Stimulated activated CD4-positive, alpha-beta T cell treated with anti-CD3 and anti-CD28 coated beads, Interleukin-15, amount 100 ng/mL, for 48 hours (primary cell): Measurements from ENCODE around the gene WDR45B.
"Not testable (repeated sequence)": the region's sequence is repeated elsewhere in the genome, so short reads cannot be mapped to it uniquely, and the experiment has no call there.

Experiments
- DNase-seq, 2 donors: peaks; one replicate each; pipeline ENCODE4 v3.0.0-alpha.2; 2020; ENCODE audit warnings: low read depth in 2 of 2

Gene WDR45B

DNA sequence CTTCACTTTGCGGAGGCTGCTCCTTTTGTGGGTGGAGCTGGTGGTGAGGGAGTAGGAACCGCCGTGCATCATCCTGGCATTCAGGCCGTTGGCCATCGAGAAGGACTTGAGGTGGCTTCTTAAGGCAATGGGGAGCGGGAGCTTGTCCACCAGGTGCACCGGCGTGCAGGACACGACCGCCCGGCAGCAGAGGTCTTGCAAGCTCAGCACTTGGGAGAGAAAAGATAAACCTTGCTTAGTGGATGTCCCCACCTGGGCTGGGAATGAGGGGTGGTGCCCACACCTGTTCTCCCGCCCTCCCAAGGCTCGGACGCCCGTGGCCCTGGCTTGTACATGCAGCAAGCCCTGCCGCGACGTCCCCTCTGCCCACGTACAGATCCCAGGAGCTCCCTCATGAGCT lies 9.7 kb upstream of the WDR45B start:
- no peak for DNase-seq

DNA sequence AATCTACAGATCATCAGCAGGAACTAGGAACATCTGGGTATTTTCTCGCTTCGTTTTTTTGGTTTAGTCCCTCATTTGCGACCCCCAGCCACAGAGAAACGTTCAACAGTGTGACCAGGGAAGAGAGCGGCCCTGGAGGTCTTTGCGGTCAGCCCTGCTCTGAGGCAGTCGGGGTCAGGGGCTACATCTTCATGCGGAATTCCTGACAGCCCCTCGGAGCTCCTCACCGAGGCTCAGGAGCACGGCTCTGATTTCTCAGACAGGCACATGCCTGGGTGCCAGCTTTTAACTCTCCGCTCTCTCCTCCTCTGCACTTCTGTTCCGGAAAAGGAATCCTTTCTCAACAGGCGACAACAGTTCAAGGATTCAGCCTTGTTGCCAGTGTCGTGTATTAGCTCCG lies 8.0 kb upstream of the WDR45B start:
- no peak for DNase-seq

DNA sequence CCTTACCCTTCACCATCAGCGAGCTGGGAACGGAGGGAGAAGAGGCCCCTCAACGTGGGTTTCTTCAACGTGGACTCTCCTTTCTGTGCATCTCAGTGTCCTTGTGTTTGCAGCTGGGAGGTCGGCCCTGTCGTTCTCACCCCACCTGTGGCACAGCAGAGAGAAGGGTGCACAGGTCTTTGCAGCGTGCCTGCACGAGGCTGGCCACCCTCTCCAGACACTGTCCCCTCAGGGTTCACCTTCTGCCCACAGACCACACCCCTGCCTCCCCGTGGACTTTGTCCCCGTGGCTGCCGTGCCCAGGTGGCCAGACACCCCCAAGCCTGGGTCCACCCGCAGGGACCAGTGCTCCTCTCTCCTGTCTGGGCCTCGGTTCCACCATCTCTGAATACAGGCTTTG lies 7.3 kb upstream of the WDR45B start:
- no peak for DNase-seq

DNA sequence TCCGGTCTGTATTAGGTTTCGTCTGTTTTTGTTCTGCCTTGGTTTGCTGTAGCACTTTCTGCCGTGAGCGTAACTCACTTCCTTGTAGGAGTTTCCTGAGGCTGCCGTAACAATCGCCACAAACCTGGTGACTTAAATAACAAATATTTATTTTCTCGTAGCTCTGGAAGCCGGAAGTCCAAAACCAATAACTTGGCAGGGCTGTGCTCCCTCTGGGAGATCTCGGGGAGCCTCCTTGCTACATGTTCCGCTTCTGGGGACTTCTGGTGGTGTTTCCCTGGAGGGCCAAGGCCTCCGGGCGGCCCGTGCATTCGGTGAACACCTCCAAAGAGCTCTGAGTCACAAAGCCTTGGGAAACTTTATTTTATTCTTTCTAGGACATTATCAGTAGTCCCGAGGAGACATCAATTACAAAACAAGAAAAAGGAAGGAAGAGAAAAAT lies 6.8 kb upstream of the WDR45B start:
- no peak for DNase-seq

DNA sequence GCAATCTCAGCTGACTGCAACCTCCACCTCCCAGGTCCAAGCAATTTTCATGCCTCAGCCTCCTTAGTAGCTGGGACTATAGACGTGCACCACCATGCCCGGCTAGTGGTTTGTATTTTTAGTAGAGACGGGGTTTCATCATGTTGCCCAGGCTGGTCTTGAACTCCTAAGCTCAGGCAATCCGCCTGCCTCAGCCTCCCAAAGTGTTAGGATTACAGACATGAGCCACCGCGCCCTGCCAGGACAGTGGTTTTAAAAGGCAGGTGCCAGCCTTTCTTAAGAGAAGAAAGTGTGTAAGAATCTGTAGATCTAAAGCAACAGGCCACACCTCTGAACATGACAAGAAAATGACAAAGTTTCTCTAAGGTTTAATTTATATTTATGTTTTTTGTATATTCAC lies 6.4 kb upstream of the WDR45B start:
- not testable (repeated sequence) for DNase-seq

DNA sequence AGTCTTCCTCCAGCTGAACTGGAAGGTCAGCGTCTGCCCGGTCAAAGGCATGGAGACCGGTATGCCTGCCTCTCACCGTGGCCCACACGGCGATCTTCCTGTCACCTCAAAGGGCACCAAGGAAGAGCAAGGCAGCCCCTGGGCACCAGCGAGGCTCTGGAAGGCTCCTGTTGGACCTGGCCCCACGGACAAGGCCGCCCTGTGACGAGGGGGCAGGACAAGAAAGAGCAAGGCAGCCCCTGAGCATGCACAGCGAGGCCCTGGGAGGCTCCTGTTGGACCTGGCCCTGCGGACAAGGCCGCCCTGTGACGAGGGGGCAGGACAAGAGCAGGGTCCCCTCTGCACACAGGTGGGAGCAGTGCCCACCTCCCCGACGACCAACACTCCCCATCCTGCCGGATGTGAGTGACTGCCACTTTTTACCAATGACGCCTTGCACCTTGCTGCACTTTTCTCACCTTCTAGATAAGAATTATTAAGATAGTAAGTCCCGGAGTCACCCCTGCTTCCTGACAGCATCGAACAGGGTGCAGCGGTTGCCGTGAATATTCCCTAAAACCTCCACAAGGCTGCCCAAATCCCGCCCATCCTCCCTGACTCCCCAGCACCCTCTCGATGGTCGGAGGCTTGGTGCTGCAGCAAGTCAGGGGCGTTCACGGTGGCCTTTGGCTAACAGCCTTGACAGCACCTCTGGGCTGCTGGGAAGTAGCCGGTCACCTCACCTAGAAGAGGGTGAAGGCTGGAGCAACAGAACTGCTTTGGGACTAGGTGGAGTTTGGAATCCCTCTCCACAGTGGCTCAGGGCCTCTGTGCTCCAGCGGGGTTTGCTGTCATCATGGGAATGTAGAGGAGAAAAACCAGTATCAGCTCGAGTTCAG lies 5.6 kb upstream of the WDR45B start:
- no peak for DNase-seq

DNA sequence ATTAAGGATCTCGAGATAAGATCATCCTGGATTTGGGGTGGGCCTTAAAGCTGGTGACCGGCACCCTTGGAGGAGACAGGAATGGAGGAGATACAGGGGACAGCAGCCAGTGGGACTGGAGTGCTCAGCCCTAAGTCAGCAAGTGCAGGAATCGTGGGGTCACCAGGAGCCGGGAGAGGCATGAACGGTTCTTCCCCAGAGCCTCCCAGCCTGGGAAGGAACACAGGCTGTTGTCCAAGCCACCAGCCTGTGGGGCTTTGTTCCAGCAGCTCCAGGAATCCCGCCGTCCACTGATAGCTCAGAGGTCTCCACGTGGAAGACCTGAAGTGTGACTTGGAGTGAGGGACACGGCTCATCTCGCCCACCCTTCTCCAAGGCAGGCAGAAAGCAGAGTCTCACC lies 2.5 kb upstream of the WDR45B start:
- DNase-seq = no peak

DNA sequence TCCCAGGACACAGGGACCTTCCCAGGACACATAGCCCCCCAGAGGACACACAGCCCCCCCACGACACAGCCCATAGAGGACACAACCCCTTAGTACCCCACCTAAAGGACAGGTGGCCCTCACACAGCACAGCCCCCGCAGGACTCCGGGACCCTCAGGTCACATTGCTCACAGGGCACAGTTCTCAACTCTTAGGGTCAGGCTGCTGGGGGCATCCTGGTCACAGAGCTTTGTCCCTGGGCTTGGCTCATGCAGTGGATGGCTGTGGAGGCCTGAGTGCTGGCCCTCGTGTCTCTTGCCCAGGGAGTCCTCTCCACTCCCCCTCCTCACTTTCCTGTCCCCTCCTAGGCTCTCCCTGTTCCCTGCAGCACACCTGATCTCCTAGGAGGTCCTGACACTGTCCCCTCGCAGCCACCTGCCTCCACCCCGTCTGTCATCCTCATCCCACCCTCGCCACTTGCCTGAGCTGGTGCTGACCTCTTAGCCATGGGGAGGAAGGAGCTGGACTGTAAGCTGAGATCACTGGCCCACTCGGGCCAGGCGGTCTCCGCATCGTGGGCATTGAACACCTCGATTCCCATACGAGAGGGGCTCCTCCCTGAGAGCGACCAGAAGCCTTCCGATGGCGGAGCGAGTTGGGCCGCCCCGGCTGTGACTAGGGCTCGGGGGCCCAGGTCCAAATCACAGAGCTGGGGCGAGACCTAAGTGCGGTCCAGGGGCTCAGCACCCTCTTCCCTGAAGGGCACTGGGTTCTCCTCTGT lies 1.4 kb upstream of the WDR45B start:
- DNase-seq = no peak

DNA sequence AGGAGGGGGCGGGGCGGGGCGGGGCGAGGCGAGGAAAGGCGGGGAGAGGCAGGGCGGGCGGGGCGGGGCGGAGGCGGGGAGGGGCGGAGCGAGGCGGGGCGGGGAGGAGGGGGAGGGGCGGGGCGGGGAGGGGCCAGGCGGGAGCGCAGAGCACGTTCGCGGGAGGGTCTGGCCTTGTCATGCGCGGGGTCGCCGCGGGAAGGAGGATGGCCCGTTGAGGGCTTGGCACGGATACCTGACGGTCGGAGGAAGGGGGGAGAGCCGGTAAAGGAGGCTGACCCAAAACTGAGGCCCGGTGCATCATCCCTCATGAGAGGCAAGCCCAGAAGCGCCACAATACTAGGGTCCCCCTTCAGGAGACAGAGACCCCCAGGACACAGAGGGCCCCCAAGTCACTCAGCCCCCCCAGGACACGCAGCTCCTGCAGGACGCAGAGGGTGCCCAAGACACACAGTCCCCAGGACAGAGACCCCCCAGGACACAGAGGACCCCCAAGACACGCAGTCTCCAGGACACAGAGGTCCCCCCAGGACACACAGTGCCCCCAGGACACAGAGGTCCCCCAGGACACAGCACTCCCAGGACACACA lies 593 bp upstream of the WDR45B start:
- DNase-seq = no peak

DNA sequence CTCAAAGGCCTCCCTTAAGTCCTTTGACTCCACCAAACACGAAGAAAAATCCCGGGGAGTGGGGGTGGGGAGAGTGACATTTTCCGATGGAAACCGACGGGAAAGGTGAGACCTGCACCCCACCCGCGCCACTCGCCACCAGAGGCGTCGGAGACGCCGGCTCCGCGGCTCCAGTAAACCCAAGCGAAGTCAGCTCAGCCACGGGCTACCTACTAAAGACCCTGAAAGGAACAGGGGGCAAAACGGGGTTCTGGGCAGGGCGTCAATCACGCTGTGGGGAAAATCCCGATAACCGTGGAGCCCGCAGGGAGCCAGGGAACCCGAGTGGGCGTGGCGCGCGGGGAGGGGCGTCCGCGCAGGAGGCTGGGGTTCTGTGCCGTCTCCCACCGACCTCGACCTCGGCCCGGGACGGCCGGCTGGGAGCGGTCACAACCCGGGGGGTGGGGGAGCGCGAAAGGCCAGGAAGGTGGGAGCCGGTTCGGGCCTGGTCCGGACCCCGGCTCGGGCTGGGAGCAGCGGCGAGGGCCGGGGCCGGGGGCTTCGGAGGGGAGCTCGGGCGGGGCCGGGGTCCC lies 565 bp downstream of the WDR45B start:
- peak; percentile 10 to 24 for DNase-seq

DNA sequence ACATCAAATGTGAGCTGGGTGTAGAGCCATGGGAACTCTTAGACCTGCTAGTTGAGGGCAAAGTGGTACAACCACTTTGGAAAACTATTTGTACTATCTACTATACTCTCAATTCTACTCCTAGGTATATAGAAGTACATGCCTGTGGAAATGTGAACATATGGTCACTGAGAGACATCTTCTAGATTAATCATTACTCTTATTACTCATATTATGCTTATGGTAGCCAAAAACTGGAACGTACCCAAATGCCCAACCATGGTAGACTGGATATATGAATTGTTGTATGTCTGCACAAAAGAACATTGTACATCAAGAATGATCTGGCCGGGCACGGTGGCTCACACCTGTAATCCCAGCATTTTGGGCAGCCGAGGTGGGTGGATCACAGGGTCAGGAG lies 2.7 kb downstream of the WDR45B start:
- no peak for DNase-seq

DNA sequence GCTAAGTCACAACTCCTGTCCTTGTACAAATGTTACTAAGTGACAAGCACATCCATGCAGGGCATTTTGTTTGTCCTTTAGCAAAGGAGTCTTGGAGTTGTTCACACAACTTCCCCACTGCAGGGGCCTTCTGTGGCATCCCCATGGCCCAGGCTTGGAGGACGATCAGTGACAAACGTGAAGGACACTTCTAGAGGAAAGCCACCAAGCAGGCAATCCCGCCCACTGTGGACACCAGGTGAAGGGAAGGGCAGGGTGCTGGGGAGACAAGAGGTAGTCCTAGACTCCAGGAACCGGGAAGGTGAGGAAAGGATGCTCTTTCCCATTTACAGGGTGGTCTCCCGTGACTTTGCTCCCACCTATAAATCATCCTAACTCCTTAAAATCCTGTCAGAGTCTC lies 4.1 kb downstream of the WDR45B start:
- no peak for DNase-seq

DNA sequence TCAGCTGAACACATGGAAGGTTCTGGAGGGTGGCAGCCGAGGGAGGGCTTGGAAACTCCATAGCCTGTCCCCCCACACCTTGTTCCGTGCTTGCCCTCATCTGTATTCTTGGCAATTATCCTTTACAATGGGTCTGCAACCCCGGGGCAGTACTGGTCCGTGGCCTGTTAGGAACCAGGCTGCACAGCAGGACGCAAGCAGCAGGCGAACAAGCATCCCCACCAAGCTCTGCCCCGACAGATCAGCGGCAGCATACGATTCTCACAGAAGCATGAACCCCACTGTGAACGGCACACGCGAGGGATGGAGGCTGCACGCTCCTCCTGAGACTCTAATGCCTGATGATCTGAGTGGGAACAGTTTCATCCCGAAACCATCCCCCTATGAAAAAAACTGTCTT lies 6.2 kb downstream of the WDR45B start:
- no peak for DNase-seq

DNA sequence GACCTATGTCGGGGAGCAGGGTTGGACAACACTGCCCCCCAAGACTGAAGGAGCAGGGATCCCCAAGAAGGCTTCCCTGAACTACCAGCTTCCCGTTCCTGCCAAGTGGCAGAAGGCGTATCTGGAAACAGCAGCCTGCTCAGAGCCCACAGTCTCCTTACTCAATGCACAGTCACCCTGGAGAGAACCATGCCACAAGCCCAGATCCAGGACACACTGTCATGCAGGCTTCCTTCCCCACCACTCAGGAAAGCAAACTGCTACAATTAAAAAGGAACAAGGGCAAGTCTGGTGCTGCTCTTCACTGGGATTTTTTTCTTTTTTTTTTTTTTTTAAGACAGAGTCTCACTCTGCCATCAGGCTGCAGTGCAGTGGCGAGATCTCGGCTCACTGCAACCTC lies 8.2 kb downstream of the WDR45B start:
- no peak for DNase-seq

DNA sequence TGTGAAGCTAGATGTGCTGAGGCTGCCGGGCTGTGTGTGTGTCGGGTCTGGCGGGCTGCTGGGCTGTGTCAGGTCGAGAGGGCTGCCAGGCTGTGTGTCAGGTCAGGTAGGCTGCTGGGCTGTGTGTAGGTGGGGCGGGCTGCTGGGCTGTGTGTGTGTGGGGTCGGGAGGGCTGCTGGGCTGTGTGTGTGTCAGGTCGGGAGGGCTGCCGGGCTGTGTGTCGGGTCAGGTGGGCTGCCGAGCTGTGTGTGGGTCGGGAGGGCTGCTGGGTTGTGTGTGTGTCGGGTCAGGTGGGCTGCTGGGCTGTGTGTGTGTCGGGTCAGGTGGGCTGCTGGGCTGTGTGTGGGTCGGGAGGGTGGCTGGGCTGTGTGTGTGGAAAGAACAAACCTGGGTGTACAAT lies 8.6 kb downstream of the WDR45B start:
- no peak for DNase-seq

DNA sequence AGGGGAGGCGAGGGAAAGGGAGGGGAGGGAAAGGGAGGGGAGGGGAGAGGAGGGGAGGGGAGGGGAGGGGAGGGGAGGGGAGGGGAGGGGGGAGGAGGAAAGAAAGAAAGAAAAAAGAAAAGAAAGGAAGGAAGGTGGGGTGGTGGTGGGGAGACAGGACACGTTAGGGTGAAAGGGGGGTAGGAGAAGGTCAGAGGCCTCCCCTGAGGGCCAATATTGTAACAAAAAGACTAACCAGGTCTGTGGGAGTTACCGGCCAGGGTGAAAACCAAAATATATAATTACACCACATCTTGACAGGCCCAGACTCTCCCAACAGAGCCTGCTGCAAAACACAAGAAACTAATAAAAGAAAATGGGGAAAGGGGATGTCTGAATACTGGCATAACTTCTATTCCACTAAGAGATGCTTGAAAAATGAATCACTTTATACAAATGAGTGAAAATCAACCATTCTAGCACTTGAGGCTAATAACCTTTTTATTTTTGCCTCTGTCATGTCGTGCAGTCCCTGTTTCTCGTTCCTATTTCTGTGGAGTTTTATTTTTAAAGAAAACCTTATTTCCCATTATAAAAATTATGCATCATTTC lies 10.0 kb downstream of the WDR45B start:
- DNase-seq = no peak

DNA sequence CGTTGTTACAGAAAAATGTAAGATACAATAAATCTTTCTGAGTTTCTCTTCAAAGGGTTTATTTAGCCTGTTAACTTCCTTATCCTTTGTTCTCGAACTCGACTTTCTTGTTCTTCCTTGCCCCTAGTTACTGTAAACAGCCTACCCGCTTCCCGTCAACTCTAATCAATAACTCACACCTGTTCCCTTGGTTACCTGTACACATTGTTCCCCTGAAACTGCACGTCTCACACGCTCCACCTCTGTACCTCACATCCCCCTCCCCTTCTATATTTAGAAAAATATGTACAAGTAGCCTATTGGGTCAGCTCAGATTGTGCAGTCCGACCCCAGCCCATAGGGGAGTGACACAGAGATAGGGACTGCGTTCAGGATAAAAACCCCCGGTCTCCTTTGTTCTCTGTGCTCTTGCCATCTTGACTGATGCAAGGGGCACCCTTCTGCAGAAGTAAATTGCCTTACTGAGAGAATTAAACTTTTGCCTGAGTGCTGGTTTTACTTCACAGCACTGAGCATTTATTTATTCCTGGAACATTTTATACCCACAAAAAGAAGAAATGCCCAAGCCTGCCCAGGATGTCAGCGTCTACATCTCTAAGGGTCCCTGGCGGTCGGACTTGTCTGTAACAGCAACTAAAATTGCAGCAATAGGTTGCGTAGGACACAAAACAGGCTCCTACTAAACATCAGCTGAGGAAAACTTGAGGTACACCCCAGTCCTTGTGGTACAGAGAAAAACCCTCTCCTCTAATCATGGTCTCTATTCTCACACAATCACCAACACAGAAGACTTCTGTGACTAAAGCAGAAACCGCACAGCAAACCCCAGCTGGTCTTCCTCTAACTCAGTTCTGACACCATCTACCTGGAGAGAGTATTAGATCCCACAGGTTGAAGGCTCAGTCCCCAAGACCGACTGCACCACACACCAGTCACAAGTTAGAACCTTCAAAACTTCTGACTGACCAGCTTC lies 11.3 kb downstream of the WDR45B start:
- no peak for DNase-seq

DNA sequence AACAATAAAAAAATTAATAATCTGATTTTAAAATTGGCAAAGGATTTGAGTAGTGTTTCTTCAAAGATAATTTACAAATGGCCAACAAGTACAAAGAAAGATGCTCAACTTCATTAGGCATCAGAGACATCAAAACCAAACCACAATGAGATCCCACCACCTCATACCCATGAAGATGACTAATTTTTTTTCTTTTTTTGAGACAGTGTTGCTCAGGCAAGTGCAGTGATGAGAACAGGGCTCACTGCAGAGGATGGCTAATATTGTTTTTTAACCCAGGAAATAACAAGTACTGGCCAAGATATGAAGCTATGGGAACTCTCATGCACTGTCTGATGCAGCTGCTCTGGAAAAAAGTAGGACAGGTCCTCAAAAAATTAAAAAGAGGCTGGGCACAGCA lies 14.9 kb downstream of the WDR45B start:
- DNase-seq = no peak

DNA sequence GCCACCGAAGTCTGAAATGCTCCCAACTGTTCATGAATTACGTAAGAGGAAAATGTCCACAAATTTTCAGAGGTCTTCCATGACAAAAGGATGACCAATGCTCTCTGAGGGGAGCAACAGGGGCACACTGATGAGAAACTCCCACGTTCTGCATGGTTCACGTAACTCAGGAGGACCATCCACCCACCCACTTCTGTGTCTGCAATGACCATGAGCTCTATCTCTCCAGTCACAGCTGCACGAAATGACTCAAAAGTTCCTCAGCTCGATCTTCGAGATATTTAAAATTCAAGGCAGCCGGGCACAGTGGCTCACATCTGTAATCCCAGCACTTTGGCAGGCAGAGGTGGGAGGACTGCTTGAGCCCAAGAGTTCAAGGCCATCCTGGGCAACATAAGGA lies 15.8 kb downstream of the WDR45B start:
- no peak for DNase-seq

DNA sequence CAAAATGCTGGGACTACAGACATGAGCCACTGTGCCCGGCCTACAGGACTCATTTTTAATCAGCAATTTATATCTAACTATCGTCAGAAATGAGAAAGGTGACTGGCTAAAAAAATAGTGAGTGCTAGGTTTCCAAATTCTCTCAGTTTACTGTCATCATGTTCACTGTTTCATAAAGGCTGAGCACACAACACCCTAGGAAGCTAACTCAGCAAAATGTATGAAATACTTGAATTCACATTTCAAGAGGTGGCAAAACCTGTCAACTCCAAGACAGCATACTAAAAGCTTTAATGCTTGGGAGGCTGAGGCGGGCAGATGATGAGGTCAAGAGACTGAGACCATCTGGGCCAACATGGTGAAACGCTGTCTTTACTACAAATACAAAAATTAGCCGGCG lies 16.7 kb downstream of the WDR45B start:
- no peak for DNase-seq

DNA sequence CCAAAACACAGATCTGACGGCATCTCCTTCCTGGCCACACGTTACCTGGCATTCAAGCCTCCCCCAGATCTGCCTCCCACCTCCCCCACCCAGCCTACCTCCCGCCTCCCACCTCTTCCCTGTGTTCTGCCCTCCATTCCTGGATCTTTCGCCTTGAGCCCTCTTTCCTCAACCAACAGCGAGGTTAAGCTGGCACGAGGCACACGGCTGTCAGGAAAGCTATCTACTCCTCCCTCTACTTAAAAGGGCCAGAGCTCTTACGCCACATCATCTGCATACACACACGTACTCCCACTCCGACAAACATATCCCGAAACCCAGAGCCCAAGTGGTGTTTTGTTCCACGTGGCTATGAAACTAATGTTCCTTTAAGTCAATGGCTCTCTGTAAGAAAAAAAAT lies 18.0 kb downstream of the WDR45B start:
- DNase-seq = no peak
